Upper lobe of left lung (tissue), 4 donors: Measurements from ENCODE around the gene USP53.

Source experiments
- POLR2AphosphoS5 ChIP-seq, 2 donors: sonication (generic); formaldehyde crosslinking; IDR thresholded peaks; one replicate each; pipeline ENCODE4 v1.5.1; 2017; ENCODE audit warnings: antibody characterized with exemption in 2 of 2
- TF ChIP-seq, protein P1 (sequence below), 6 experiments: fragments of 450-650 bp in 4 of 6; fragments of 200-600 bp in 2 of 6; sonication (generic) in 2 of 6; IDR thresholded peaks; one replicate each; pipeline ENCODE4 v1.5.1; 2016 to 2019; ENCODE audit warnings: antibody characterized with exemption in 6 of 6

- no peak for TF ChIP-seq POLR2AphosphoS5 (IDR thresholded peaks at IDR 0.05)
- TF ChIP-seq, protein P1, sequence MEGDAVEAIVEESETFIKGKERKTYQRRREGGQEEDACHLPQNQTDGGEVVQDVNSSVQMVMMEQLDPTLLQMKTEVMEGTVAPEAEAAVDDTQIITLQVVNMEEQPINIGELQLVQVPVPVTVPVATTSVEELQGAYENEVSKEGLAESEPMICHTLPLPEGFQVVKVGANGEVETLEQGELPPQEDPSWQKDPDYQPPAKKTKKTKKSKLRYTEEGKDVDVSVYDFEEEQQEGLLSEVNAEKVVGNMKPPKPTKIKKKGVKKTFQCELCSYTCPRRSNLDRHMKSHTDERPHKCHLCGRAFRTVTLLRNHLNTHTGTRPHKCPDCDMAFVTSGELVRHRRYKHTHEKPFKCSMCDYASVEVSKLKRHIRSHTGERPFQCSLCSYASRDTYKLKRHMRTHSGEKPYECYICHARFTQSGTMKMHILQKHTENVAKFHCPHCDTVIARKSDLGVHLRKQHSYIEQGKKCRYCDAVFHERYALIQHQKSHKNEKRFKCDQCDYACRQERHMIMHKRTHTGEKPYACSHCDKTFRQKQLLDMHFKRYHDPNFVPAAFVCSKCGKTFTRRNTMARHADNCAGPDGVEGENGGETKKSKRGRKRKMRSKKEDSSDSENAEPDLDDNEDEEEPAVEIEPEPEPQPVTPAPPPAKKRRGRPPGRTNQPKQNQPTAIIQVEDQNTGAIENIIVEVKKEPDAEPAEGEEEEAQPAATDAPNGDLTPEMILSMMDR (IDR thresholded peaks at IDR 0.05): no peak
Observed at GRCh38 chr4:119231491-119231890, 19.0 kb downstream of the USP53 start.
